ENCODE data around the gene STARD7. TPM values are rescaled to one million over a fixed set of nuclear protein-coding genes. Genes with fewer than 3 reads are reported as not detected.

Gene STARD7
- total and polyA plus RNA-seq, 2 donors (not counting 3 experiments of a cell fraction or from before 2014, with no cell fraction given): 61.2 to 132 TPM

DNA sequence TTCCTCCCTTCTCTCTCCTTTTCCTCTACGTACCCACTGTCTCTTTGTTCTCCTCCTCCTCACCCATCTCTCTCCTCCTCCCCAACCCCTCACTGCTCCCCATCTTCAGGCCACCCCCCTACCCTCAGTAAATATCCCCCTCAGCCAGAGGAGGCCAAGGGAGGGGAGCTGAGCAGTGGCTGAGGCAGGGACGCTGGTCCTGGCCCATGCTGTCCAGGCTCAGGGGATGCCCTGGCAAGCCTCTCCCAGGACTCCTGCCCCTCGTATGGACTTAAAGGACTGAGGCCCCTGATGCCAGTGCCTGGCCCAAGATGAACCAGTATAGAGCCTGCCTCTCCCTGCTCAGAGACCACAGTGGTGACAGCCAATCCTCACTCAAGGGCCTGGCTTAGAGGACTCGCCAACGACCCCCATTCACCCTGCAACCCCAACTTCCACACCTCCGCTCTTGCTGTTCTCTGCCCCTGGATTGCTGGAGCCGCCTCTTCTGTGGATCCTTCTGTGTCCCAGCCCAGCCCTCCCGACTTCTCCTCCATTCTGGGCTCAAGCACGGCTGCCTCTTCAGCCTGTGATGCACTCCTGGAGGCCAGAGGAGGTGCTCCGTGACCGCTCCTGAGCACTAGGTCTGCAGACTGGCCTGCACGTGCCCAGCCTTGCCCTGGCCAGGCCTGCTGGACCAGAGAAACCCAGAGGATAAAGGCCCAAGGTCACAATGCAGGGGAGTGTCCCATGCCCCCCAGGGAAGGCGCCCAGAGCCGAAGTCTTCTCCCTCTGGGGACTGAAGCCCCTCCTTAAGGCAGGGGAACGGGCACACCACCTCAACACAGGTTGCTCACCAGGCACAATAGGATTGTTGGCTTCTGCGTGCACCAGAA, 53.9 kb downstream of the STARD7 start:
- Histone ChIP-seq H3K4me2 (ENCODE audit: insufficient read depth, low read length) (no peak overlapping the region), H3K9me1 (replicated peaks; ENCODE audit: control insufficient read depth, extremely low read depth, insufficient read depth, low read length) (no peaks in the 10 kb centered on the region), H3K27me3 (ENCODE audit: control insufficient read depth in 2 of 2, insufficient read depth in 2 of 2, low read length in 2 of 2) (peaks cover 0 to 5% of the 10 kb centered on the region in 2 experiments), H3K4me3 (replicated peaks in 1 of 3; ENCODE audit: insufficient read depth in 1 of 3, low read depth in 1 of 3, low read length in 3 of 3) (no peak overlapping the region), H4K20me1 (replicated peaks; ENCODE audit: control insufficient read depth, extremely low read depth, insufficient read depth, low read length) (no peaks in the 10 kb centered on the region), H3K36me3 (ENCODE audit: control insufficient read depth in 2 of 2, extremely low read depth in 1 of 2, insufficient read depth in 2 of 2, low read length in 2 of 2) (no peaks in the 10 kb centered on the region), H2AFZ (ENCODE audit: low read depth, low read length) (no peak overlapping the region), H3K9me3 (replicated peaks; ENCODE audit: control insufficient read depth, insufficient read depth, low read length) (no peaks in the 10 kb centered on the region), H3K9ac (replicated peaks; ENCODE audit: extremely low read depth, insufficient read depth, low read length) (no peak overlapping the region), H3K79me2 (ENCODE audit: control insufficient read depth, insufficient read depth, low read length) (no peaks in the 10 kb centered on the region), H3K27ac (ENCODE audit: insufficient read depth, low read depth, low read length) (no peak overlapping the region), H3K4me1 (ENCODE audit: control insufficient read depth, extremely low read depth, insufficient read depth, low read length) (no peaks in the 10 kb centered on the region)
- DNase-seq (ENCODE audit: low read depth, low spot score) (no peak), FAIRE-seq (no peak)
- POLR2A ChIA-PET: no interaction called here
- dilution Hi-C loops (cut with MboI; ENCODE audit: extremely low pct_ligation_motif_present, low sequenced_read_pairs) (no loop called here), intact Hi-C loops (cut with micrococcal nuclease) (no loop called here)
- TF ChIP-seq, protein P1, sequence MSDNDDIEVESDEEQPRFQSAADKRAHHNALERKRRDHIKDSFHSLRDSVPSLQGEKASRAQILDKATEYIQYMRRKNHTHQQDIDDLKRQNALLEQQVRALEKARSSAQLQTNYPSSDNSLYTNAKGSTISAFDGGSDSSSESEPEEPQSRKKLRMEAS (IDR thresholded peaks at IDR 0.05; ENCODE audit: insufficient read depth, insufficient read length): no peak
- no peak for TF ChIP-seq POLR2A (IDR thresholded peaks at IDR 0.05; ENCODE audit: low read depth, low read length)
- TF ChIP-seq JUN (IDR thresholded peaks at IDR 0.05; ENCODE audit: borderline replicate concordance, insufficient read depth, insufficient read length, low read depth): no peak
- TF ChIP-seq FOS (IDR thresholded peaks at IDR 0.05; ENCODE audit: borderline replicate concordance, insufficient read depth, low read length): no peak
- TF ChIP-seq MYC (IDR thresholded peaks at IDR 0.05; ENCODE audit: low read depth, low read length): no peak
- TF ChIP-seq POLR2AphosphoS5 (IDR thresholded peaks at IDR 0.05; ENCODE audit: insufficient read depth, low read depth, low read length): no peak
- TF ChIP-seq EZH2 (IDR thresholded peaks at IDR 0.05; ENCODE audit: borderline replicate concordance, low read depth, low read length, severe bottlenecking): no peak
- TF ChIP-seq GATA2 (IDR thresholded peaks at IDR 0.05; ENCODE audit: insufficient read depth, insufficient read length, low read depth, low read length): no peak
- TF ChIP-seq, protein P2, sequence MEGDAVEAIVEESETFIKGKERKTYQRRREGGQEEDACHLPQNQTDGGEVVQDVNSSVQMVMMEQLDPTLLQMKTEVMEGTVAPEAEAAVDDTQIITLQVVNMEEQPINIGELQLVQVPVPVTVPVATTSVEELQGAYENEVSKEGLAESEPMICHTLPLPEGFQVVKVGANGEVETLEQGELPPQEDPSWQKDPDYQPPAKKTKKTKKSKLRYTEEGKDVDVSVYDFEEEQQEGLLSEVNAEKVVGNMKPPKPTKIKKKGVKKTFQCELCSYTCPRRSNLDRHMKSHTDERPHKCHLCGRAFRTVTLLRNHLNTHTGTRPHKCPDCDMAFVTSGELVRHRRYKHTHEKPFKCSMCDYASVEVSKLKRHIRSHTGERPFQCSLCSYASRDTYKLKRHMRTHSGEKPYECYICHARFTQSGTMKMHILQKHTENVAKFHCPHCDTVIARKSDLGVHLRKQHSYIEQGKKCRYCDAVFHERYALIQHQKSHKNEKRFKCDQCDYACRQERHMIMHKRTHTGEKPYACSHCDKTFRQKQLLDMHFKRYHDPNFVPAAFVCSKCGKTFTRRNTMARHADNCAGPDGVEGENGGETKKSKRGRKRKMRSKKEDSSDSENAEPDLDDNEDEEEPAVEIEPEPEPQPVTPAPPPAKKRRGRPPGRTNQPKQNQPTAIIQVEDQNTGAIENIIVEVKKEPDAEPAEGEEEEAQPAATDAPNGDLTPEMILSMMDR (IDR thresholded peaks at IDR 0.05; ENCODE audit: extremely low read depth in 1 of 2, insufficient read depth in 1 of 2, low read depth in 1 of 2, low read length in 2 of 2): no peak
- BruUV-seq (replicated peaks): no TSS peak
- CTCF ChIA-PET: interaction anchor here (1.5 to 6.3 kb wide), 2 partner anchors 20 to 38 kb away, joined by 3 to 26 read pairs; partner anchors contain the start of gene ADRA2B
